Skeletal muscle tissue (tissue), 4 donors: ENCODE results near the gene TTC38. TPM values are rescaled to one million over a fixed set of nuclear protein-coding genes. Genes with fewer than 3 reads are reported as not detected.

Experiments
- H3K27ac ChIP-seq: one replicate; pipeline ENCODE4 v1.7.0; 2013; ENCODE audit warnings: mild to moderate bottlenecking, low read depth, low read length, inconsistent platforms
- H3K27me3 ChIP-seq, 3 donors: one replicate each; pipeline ENCODE4 v1.7.0; 2013; ENCODE audit warnings: low read length in 3 of 3; ENCODE audit not compliant: control insufficient read depth in 3 of 3, insufficient read depth in 3 of 3
- H3K36me3 ChIP-seq, 3 donors: one replicate each; pipeline ENCODE4 v1.7.0; 2013; ENCODE audit warnings: low read length in 3 of 3; ENCODE audit not compliant: control insufficient read depth in 3 of 3, insufficient read depth in 3 of 3
- H3K4me1 ChIP-seq, 3 donors: one replicate each; pipeline ENCODE4 v1.7.0; 2013; ENCODE audit warnings: low read length in 3 of 3, mild to moderate bottlenecking in 3 of 3; ENCODE audit not compliant: control insufficient read depth in 3 of 3, insufficient read depth in 3 of 3
- H3K4me3 ChIP-seq, 3 donors: one replicate each; pipeline ENCODE4 v1.7.0; 2013; ENCODE audit warnings: low read length in 3 of 3
- H3K9ac ChIP-seq, 3 donors: one replicate each; pipeline ENCODE4 v1.7.0; 2013; ENCODE audit warnings: low read length in 3 of 3, mild to moderate bottlenecking in 3 of 3, moderate library complexity in 2 of 3, low read depth in 1 of 3
- H3K9me3 ChIP-seq, 3 donors: one replicate each; pipeline ENCODE4 v1.7.0; 2013; ENCODE audit warnings: low read length in 3 of 3; ENCODE audit not compliant: control insufficient read depth in 3 of 3
- total RNA-seq: library from RNA; depleted of rRNA; stranded (reverse); fragments of >200 nt; gene quantifications from one replicate; pipeline ENCODE4 v1.2.3, GENCODE V29; 2014
- donor health status: Osteomylitis.

Gene TTC38
- total RNA-seq, 1 donor from 2014 or later, result 18.3 TPM

DNA sequence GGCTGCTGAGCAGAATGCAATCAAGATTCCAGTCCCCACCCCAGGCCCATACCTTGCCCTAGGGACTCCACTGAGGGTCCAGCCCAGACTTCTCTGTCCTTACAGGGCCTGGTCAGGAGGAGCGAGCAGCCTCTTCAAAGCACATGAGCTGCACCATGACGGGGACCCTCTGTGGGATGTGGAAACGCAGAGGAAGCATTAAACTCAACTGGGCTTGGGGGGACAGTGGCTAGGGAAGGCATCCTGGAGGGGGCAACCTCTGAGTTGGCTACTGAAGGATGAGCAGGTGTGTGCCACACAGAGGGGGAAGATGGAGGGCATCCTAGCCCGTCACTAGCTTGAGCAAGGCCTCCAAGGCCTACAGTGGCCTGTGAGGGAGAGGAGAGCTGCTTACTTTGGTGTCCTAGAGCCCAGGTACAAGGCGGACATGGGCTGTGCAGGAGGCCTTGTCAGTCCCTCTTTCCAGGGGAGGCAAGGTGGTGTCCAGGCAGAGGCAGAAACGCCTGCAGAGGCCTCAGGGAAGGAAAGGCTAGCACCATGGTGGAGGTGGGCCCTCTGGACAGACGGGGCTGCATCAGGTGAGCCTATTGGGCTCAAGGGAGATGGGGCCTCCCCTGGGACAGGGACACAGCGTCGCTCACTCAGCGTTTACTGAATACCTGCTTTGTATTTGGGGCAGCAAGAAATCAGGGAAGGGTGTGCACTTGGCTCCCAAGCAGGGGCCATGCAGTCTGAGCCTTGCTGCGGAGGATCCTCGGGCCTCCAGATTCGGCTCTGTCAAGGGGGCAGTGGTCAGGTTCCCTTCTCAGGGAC, 14.3 kb downstream of the TTC38 start:
- H3K9me3 ChIP-seq, result no peaks in the 10 kb centered on the region
- peaks cover 16 to 32% (median 21%) of the 10 kb centered on the region in 3 donors for H3K4me1 ChIP-seq
- peaks cover 66 to 83% (median 71%) of the 10 kb centered on the region in 3 donors for H3K36me3 ChIP-seq
- no peak overlapping the region for H3K4me3 ChIP-seq
- H3K9ac ChIP-seq, result no peak overlapping the region
- H3K27me3 ChIP-seq, result no peaks in the 10 kb centered on the region
- no peak overlapping the region for H3K27ac ChIP-seq

DNA sequence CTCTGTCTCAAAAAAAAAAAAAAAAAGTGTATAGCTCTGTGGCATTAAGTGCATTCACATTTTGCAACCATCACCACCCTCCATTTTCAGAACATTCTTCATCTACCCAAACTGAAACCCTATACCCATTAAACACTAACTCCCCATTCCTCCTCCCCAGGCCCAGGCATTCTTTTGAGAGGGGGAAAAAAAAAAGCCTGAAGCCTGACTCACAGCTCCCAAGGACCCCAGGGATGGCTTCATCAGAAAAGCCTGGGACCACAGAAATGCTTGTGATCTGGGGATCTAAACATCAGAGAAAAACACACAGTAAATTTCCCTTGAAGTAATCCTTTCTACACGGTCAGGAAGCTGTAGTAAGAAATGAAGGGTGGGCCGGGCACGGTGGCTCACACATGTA, 18.2 kb downstream of the TTC38 start:
- no peaks in the 10 kb centered on the region for H3K27me3 ChIP-seq
- no peak overlapping the region for H3K4me3 ChIP-seq
- H3K9me3 ChIP-seq, result no peaks in the 10 kb centered on the region
- peaks cover 48 to 67% (median 57%) of the 10 kb centered on the region in 3 donors for H3K36me3 ChIP-seq
- H3K9ac ChIP-seq, result no peak overlapping the region
- H3K27ac ChIP-seq, result no peak overlapping the region
- peaks cover 2 to 35% (median 16%) of the 10 kb centered on the region in 3 donors for H3K4me1 ChIP-seq

DNA sequence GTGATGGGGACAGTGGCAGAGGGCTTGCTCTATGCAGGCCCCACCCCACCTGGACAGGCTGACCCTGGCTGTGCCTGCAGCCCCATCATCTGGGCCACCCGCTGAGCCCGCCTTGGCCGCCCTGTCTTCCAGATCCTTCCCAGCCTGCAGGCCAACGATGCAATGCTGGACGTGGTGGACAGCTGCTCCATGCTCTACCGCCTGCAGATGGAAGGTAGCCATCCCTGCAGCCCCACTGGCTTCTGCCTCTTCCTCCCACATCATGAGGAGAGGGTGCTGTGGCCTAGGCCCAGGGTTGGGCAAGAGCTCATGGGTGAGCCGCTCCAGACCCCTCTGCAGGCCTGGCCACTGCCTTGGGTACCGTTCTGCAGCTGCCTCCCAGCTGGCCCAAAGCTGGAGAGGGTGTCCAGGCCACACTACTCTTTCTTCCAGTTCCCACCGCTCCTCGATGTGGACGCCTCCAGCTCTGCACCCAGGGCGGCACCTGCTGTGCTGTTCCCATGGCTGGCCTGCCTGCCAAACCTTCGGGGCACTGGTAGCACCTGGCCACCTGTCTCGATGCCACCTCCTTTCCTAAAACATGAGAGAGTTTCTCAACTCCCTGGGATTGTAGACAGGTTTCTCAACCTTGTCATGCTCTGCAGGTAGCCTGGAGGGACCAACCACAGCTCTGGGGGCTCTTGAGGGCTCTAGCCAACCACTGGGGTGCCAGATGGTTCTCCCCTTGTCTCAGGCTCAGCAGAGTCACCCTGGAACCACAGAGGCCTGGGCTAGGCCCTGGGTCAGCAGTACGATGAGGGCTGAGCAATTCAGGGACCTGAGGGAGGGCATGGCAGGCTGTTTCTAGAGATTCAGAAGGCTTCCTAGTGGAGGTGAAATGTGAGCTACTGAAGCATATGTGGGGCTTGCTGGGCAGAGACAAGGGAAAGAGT, 19.4 kb downstream of the TTC38 start:
- Histone ChIP-seq H3K4me3 (no peak overlapping the region), H3K4me1 (peaks cover 2 to 39% (median 19%) of the 10 kb centered on the region in 3 donors), H3K27ac (no peak overlapping the region), H3K27me3 (no peaks in the 10 kb centered on the region), H3K36me3 (peaks cover 47 to 58% (median 51%) of the 10 kb centered on the region in 3 donors), H3K9ac (peak overlapping the region in 2 of 3 donors; percentile 33 to 43), H3K9me3 (no peaks in the 10 kb centered on the region)

DNA sequence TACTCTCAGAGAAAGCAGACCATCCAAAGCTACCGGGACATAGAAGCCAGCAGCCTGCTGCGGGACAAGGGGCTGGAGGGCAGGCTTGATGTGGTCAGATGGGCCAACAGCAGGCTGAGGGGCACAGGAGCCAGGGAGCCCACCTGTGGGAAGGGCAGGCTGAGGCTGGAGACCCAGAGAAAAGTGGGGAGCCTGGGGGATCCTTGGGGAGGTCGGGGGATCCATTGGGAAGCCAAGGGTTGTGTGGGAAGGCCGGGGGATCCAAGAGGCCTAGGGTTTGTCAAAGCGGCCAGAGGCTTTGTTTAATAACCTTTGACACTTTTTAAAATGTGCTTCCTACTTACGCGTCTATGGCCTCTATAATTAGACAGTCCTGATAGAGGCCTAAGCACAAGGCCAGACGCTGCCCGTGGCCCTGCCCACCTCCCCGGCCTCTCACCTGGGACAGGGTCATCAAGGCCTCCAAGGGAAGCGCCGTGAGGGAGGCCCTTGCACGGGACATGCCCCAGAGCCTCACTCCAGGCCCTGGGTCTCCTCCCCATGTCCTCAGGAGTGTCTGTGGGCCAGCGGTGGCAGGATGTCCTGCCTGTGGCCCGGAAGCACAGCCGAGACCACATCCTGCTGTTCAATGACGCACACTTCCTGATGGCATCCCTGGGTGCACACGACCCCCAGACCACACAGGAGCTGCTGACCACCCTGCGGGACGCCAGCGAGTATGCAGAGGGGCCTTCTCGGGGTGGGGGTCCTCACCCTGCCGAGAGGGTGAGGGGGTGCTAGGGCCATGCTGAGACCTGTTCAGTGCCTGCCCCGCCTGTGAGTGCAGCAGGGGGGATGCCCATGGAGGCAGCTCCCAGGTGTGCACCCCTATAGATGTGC, 20.3 kb downstream of the TTC38 start:
- peaks cover 2 to 39% (median 23%) of the 10 kb centered on the region in 3 donors for H3K4me1 ChIP-seq

DNA sequence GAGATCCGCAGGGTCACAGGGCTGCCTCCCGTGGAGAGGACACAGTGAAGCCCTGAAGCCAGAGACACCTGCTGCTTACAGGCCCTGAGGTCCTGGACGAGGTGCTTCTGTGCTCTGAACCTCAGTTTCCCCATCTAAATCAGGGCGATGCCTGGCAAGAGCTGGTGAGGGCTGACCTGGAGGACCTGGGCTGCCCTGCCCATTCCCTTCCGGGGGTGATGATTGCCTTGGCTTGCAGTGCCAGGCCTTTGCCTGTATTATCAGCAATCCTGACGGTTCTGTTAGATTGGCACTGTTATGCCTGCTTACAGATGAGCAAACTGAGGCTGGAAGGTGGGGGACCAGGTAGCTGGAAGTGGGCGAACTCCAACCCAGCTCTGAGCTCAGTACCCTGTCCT, 21.0 kb downstream of the TTC38 start:
- Histone ChIP-seq H3K4me1 (peaks cover 2 to 39% (median 23%) of the 10 kb centered on the region in 3 donors), H3K9ac (peak overlapping the region in 1 of 3 donors; percentile 50), H3K27ac (no peak overlapping the region), H3K9me3 (no peaks in the 10 kb centered on the region), H3K27me3 (no peaks in the 10 kb centered on the region), H3K36me3 (peaks cover 53 to 58% (median 56%) of the 10 kb centered on the region in 3 donors), H3K4me3 (no peak overlapping the region)

More for the DNA sequence above, 20.3 kb downstream of the TTC38 start:
- Histone ChIP-seq H3K27ac (no peak overlapping the region), H3K27me3 (no peaks in the 10 kb centered on the region), H3K9me3 (no peaks in the 10 kb centered on the region), H3K4me3 (no peak overlapping the region), H3K9ac (peak overlapping the region in 2 of 3 donors; percentile 33 to 43), H3K36me3 (peaks cover 53 to 60% (median 54%) of the 10 kb centered on the region in 3 donors)

DNA sequence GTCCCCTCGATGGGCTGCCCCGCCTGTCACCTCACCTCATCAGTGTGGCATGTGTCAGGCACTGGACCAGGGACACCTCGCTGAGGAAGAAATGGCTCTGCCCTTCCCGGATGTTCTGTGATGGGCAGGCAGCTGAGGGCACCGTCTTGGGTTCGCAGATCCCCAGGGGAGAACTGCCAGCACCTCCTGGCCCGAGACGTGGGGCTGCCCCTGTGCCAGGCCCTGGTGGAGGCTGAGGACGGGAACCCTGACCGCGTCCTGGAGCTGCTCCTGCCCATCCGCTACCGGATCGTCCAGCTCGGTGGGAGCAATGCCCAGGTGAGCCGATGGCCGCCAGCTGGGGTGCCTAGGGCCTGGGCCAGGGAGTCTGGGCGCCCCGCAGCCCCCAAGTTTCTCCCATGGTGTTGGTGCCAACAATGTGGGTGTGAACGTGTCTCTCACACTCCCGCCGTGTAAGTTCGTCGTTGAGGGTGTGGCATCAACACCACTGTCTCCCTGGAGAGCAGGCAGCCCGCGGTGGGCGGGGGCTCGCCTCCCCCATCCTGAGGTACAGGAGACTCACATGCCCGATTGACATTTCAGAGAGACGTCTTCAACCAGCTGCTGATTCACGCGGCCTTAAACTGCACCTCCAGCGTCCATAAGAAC, 21.6 kb downstream of the TTC38 start:
- Histone ChIP-seq H3K27ac (no peak overlapping the region), H3K4me3 (no peak overlapping the region), H3K9ac (peak overlapping the region in 1 of 3 donors; percentile 80), H3K4me1 (peaks cover 2 to 39% (median 23%) of the 10 kb centered on the region in 3 donors), H3K9me3 (no peaks in the 10 kb centered on the region), H3K27me3 (no peaks in the 10 kb centered on the region), H3K36me3 (peaks cover 47 to 53% (median 51%) of the 10 kb centered on the region in 3 donors)

DNA sequence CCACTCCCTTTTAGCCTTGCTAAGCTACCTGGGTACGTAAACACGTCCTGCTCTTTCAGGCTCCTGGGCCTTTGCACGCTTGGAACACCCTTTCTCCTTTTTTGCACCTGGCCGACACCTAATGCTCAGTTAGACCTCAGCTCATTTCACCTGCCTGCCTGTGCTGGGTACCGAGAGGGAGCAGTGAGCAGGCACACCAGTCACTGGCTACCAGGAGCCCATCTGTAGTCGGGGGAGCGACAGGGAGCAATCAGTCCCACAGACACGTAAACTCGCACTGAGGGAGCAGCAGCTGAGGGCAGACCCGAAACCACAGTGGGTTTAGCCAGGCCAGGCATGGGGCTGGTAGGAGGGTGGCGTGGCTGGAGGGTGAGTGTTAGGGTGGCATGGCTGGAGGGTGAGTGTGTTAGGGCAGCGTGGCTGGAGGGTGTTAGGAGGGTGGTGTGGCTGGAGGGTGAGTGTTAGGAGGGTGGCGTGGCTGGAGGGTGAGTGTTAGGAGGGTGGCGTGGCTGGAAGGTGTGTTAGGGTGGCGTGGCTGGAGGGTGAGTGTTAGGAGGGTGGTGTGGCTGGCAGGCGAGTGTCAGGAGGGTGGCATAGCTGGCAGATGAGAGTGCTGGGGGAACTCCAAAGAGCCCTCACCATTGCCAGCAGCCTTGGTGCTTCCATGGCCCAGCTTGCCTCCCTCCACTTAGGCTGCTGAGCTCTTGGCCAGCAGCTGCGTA, 22.5 kb downstream of the TTC38 start:
- no peak overlapping the region for H3K4me3 ChIP-seq

DNA sequence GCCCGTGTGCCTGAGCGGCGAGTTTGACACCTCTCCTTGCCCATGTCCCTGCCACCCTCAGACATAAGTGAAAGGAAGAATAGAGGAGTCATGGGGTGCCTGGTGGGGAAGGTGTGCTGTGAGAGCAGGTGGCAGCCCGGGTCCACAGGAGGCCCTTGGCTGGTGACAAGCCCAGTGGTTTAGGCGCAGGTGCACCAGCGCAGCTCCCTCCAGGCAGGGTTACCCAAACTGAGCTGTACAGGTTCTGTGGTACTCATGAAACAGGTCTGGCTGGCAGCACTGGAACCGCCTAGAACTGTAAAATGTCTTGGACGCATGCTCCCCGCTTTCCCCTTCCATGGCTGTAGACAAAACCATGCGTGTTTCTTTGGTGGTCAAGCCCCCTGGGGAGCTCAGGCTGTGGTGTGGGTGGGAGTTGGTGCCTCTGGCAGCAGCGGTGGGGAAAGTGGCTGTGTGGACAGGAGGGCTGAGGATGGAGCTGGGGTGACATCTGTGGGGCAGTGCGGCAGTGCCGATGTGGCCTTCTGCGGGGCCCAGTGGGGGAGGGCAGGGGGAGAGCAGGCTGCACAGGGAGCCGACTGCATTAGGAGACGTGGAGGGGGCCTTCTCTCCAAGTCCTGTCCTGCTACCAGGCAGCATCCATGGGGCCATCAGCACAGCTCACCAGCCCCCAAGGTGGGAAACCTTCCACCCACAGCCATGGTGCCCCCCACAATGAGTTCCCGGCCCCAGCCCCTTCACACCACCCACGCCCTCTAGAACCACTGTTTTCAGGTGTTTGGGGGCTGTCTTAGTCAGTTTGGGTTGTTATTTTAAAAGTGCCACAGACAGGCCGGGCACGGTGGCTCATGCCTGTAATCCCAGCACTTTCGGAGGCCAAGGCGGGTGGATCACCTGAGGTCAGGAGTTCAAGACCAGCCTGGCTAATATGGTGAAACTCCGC, 23.3 kb downstream of the TTC38 start:
- Histone ChIP-seq H3K4me3 (no peak overlapping the region), H3K9ac (peak overlapping the region in 1 of 3 donors; percentile 62), H3K27me3 (no peaks in the 10 kb centered on the region), H3K4me1 (peaks cover 11 to 48% (median 33%) of the 10 kb centered on the region in 3 donors), H3K27ac (peak overlapping the region; percentile 40), H3K36me3 (peaks cover 37 to 40% (median 38%) of the 10 kb centered on the region in 3 donors), H3K9me3 (no peaks in the 10 kb centered on the region)

More for the DNA sequence above, 22.5 kb downstream of the TTC38 start:
- H3K4me1 ChIP-seq, result peaks cover 2 to 40% (median 25%) of the 10 kb centered on the region in 3 donors
- no peaks in the 10 kb centered on the region for H3K9me3 ChIP-seq
- H3K27ac ChIP-seq, result peak overlapping the region; percentile 40
- H3K27me3 ChIP-seq, result no peaks in the 10 kb centered on the region
- peak overlapping the region in 2 of 3 donors; percentile 30 to 80 for H3K9ac ChIP-seq
- peaks cover 39 to 43% (median 42%) of the 10 kb centered on the region in 3 donors for H3K36me3 ChIP-seq
